IPS-15b (cell line): ENCODE measurements around the gene MIGA2.

Experiments used
- H3K27me3 ChIP-seq: one replicate; pipeline ENCODE4 v1.6.1; 2013; ENCODE audit warnings: low read length; ENCODE audit not compliant: control insufficient read depth, insufficient read depth
- H3K36me3 ChIP-seq: one replicate; pipeline ENCODE4 v1.6.1; 2013; ENCODE audit warnings: low read length; ENCODE audit not compliant: control insufficient read depth, insufficient read depth
- H3K4me1 ChIP-seq: one replicate; pipeline ENCODE4 v1.6.1; 2013; ENCODE audit warnings: mild to moderate bottlenecking, low read length; ENCODE audit not compliant: control insufficient read depth, insufficient read depth
- H3K4me3 ChIP-seq: one replicate; pipeline ENCODE4 v1.5.1; 2013; ENCODE audit warnings: low read depth, low read length
- H3K9ac ChIP-seq: one replicate; pipeline ENCODE4 v1.6.1; 2013; ENCODE audit warnings: low read depth, mild to moderate bottlenecking, low read length
- H3K9me3 ChIP-seq: one replicate; pipeline ENCODE4 v1.6.1; 2013; ENCODE audit warnings: mild to moderate bottlenecking, low read length; ENCODE audit not compliant: control insufficient read depth, insufficient read depth

The MIGA2 gene

DNA sequence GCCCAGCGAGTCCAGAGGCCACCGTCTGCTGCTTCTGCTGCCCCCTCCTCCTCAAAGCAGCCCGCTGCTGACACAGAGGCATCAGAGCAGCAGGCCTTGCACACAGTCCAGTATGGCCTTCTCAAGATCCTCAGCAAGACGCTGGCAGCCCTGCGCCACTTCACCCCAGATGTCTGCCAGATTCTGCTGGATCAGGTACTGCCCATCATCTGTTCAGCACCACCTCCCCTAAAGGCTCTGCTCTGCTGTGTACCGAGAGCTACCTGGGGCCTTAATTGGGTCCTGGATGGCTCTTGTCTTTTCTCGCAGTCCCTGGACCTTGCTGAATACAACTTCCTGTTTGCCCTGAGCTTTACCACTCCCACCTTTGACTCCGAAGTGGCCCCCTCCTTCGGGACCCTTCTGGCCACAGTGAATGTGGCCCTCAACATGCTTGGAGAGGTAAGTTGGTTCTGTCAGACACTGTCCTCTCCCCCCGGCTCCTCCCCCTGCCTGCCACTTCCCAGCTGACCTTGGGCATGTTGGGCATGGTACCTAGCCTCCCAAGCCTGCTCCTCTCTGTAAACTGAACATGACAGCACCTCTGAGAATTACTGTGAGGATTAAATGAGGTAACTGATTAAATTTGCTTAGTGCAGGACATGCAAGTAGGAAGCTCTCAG is 31.0 kb upstream of the MIGA2 start:
- H3K9ac ChIP-seq: no peak overlapping the region
- H3K9me3 ChIP-seq: no peaks in the 10 kb centered on the region
- no peaks in the 10 kb centered on the region for H3K4me1 ChIP-seq
- H3K4me3 ChIP-seq: no peak overlapping the region
- H3K27me3 ChIP-seq: no peaks in the 10 kb centered on the region
- H3K36me3 ChIP-seq: peaks cover 59% of the 10 kb centered on the region

DNA sequence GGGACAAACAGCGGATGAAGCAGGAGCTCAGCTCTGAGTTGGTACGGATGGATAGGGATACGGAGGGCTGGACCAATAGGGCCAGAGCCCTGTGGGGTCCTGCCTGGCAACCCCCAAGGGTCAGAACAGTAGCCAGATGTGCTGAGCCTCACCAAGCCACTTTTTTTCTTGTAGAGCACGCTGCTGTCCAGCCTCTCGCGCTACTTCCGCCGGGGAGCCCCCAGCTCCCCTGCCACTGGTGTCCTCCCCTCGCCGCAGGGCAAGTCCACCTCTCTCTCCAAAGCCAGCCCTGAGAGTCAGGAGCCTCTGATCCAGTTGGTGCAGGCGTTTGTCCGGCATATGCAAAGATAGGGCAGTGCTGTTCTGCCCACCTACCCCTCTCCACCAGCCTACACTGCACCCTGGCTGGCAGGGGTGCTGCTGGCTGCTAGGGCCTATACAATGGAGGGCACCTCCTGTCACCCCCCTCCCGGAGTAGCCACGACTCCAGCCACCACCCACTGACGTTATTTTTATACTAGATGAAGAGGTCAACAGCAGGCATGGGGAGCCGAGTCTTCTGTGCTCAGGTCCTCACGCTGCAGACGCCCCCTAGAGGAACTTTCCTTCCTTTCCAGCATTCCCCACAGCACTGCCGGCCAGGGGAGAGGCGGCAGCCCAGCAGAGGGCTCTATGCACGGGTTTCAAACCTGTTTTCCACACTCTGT is 29.9 kb upstream of the MIGA2 start:
- no peak overlapping the region for H3K9ac ChIP-seq
- H3K4me3 ChIP-seq: no peak overlapping the region
- H3K9me3 ChIP-seq: no peaks in the 10 kb centered on the region
- H3K36me3 ChIP-seq: peaks cover 52% of the 10 kb centered on the region
- H3K27me3 ChIP-seq: no peaks in the 10 kb centered on the region
- no peaks in the 10 kb centered on the region for H3K4me1 ChIP-seq

DNA sequence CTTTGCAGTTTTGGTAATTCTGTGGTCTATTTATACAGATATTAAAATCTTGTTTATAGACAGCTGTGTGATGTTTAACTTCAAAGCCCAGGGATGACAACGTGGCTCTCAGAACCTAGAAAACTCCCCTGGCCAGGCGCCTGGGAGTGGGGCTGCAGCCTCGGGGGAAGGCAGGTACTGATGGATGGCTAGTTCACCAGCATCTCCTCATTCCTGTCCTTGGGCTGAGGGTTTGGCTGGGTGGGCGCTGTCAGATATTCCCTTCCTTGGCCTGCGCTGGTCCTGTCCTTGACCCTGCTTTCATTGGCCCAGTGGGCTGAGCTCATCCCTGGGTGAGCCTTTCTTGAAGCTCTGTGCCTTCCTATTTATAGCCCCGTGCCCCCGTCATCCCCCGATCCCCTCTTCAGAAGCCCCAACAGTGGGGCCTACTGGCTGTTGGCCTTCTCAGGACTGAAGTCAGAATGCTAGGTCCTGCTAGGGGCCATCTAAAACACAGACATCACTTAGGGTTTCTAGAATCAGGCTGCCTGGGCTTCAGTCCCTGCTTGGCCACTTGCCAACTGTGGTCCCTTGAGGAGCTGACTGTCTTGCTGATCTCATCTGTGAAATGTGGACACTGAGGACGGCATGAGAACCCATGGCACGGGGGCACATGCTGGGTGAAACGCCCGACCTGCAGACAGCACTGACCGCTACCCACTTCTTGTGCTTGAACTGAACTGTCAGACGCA is 29.2 kb upstream of the MIGA2 start:
- no peaks in the 10 kb centered on the region for H3K4me1 ChIP-seq
- H3K9ac ChIP-seq: no peak overlapping the region
- no peaks in the 10 kb centered on the region for H3K27me3 ChIP-seq
- peaks cover 50% of the 10 kb centered on the region for H3K36me3 ChIP-seq
- H3K4me3 ChIP-seq: no peak overlapping the region
- no peaks in the 10 kb centered on the region for H3K9me3 ChIP-seq

DNA sequence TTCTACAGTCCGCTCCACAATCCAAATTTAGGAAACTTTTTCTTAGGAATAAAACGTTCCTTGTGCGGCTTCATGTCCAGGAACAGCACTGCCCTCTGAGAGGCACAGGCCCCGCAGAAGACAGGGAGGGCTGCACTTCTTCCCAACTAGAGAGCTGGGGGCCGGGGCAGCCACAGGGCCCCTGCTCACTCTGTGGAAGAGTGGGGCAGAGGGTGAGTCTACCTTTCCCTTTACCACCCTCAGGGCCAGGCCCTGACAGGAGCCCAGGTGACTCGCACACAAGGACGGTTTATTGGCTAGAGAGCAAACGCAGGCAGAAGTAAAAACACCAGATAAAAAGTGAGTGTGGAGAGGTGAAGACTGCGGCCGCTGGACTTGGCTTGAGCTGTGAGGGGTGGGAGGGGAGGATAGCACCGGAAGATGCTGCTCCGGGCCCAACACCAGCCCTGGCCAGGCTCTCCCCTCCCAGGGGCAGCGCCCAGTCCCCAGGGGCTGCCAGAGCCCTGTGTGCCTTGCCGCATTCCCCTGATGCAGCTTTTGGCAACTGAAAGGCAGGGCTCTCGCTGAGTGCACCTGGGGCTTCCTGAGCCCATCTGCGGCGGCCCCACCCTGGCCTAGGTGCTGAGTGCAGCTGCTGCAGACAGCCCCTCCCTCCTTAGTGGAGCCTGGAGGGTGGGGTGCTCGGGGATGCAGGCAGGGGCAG is 28.5 kb upstream of the MIGA2 start:
- Histone ChIP-seq H3K9ac (no peak overlapping the region), H3K9me3 (no peaks in the 10 kb centered on the region), H3K4me3 (no peak overlapping the region), H3K36me3 (peaks cover 49% of the 10 kb centered on the region), H3K4me1 (no peaks in the 10 kb centered on the region), H3K27me3 (no peaks in the 10 kb centered on the region)

DNA sequence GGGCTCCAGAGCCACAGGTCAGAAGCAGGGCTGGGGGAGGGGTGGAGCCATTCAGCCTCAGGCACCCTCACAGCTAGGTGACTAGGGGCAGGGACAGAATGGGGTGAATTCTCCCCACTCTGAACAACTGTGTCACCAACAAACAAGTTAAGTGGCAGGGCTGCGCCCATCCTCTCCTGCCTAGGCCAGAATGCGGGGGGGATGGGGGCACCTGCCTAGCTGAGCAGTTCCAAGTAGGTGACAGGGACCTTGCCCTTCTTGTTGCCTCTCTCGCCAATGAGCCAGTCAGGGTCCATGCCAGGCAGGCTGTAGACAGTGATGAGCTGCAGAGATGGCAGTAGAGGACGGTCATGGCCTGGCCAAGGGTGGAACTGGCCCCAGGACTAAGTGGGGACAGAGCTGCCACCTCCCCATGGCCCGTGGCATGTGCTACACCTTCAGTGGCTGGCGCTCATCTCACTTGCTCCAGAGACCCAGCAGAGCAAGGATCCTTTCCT is 27.9 kb upstream of the MIGA2 start:
- Histone ChIP-seq H3K27me3 (no peaks in the 10 kb centered on the region), H3K4me1 (no peaks in the 10 kb centered on the region), H3K9me3 (no peaks in the 10 kb centered on the region), H3K4me3 (no peak overlapping the region), H3K9ac (no peak overlapping the region), H3K36me3 (peaks cover 50% of the 10 kb centered on the region)

DNA sequence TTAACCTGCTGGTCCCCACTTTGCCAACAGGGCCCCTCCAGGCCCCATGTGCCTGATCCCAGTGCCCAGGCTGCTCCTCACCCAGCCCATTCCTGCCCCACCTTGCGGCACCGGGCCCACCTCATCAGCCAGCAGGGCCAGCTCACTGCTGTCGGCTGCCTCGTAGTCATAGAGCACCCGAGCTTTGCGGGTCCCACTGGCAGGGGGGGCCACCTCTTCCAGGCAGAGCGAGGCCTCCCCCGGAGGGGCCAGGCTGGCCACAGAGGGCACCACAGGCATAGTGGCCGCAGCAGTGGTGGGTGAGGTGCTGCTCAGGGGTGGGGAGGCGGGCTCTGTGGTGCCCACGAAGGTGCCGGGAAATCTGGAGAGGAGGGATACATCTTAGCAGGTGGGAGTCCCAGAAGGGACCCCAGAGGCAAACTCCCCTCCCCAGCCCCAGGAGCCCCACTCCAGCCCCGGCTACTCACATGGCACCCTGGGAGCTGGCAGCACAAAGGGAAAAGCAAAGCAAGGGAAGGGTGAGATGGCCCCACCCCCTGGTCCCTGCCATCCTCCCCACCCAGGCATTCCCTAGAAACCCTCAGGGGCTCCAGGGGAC is 27.3 kb upstream of the MIGA2 start:
- Histone ChIP-seq H3K36me3 (peaks cover 55% of the 10 kb centered on the region), H3K4me1 (no peaks in the 10 kb centered on the region), H3K27me3 (no peaks in the 10 kb centered on the region), H3K9ac (no peak overlapping the region), H3K4me3 (no peak overlapping the region), H3K9me3 (no peaks in the 10 kb centered on the region)

DNA sequence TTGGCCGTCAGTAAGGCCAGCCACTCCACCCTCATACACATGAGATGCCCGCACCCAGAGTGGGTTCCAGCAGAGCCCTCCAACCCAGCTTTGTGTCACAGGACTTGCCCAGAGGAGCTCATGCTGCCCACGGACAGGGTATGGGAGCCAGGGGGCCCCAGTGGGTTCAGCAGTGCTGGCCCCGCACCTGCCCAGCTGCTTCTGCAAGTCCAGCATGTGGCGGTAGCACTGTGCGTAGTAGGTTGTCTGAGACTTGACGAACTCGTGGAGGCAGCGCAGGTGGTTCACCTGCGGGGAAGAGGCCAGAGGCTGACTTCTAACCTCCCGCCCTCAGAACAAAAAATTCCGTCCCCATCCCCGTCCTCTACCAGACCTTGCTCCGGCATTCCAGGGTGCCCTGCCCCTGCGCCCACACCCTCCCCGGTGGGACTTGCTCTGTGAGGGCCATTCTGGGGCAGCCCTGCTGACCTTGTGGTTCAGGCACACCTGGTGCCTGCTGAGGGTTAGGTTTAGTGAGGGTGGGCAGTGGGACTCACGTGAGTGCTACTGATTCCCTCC is 26.8 kb upstream of the MIGA2 start:
- Histone ChIP-seq H3K36me3 (peaks cover 59% of the 10 kb centered on the region), H3K9ac (no peak overlapping the region), H3K27me3 (no peaks in the 10 kb centered on the region), H3K4me3 (no peak overlapping the region), H3K9me3 (no peaks in the 10 kb centered on the region), H3K4me1 (no peaks in the 10 kb centered on the region)

DNA sequence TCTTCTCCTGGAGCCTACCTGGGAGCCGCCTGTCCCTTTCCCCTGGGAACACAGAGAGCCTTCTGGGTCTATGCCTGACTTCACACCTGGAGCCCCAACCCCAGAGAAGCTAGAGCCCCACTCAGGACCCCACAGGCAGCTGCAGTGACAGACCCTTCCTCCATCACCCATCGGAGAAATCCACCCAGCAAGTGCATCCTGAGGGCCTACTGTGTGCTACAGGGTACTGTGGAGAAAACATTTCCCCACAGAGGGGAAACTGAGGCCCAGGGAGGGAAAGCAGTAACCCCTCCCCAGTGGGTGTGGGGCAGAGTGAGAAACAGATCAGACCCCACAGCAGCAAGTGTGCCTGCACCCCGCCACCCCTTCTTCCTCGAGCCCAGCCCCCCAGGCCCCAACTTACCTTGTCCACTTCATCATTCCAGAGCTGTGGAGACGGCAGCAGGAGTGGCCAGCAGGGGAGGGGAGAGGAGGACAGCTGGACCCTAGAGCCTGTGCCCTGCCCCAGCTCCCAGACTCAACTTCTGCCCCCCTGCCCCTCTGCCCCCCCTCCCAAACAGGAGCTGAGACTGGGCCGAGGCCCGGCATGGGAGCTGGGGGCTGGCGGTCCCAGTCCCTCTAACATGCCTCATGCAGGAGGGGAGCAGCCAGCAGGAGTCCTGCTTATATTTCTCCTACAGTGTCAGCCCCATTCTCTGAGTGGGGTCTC is 26.0 kb upstream of the MIGA2 start:
- Histone ChIP-seq H3K9ac (no peak overlapping the region), H3K4me1 (no peaks in the 10 kb centered on the region), H3K27me3 (no peaks in the 10 kb centered on the region), H3K36me3 (peaks cover 52% of the 10 kb centered on the region), H3K4me3 (no peak overlapping the region), H3K9me3 (no peaks in the 10 kb centered on the region)

DNA sequence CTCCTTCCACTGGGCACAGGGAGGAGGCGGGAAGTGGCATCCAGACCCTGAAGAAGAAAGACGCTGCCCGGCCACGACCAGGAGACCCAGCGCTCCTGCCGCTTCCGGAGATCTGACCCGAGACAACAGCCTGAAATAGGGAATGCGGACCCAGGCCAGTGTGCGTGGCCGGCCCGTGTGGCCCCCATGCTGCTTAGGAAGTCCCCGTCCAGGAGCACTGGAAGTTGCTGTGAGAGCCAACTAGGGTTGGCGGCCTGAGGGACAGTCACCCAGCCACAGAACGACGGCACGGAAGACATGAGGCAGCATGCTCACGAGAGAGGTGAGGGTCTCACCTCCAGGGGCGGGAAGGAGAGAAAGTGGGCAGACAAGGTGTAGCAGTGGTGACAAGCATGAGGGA is 25.3 kb upstream of the MIGA2 start:
- peaks cover 46% of the 10 kb centered on the region for H3K36me3 ChIP-seq
- H3K4me3 ChIP-seq: no peak overlapping the region
- H3K9me3 ChIP-seq: no peaks in the 10 kb centered on the region
- H3K4me1 ChIP-seq: no peaks in the 10 kb centered on the region
- H3K9ac ChIP-seq: no peak overlapping the region
- H3K27me3 ChIP-seq: no peaks in the 10 kb centered on the region

DNA sequence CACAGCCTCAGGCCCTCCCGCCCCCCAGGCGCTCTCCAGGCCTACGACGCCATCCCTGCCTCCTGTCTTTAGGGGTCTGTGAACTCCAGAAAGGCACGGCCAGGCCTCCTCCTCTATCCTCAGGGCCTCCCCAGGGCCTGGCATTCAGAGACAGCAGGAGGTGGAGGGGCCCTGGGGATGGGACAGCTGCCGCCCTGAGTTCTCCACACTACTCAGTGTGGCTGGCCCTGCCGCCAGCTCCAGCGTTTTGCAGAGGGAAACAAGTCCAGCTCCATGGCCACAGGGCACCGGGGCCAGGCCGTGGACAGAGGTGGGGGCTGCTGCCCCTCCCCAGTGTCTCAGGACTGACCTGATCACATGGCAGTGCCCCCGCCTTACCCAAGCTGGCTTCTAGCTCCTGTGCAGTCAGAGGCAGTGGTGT is 24.7 kb upstream of the MIGA2 start:
- Histone ChIP-seq H3K9me3 (no peaks in the 10 kb centered on the region), H3K27me3 (no peaks in the 10 kb centered on the region), H3K4me1 (no peaks in the 10 kb centered on the region), H3K36me3 (peaks cover 40% of the 10 kb centered on the region), H3K9ac (no peak overlapping the region), H3K4me3 (no peak overlapping the region)
